MCF 10A (cell line): ENCODE data around the gene TCF12. TPM values are rescaled to one million over a fixed set of nuclear protein-coding genes. Genes with fewer than 3 reads are reported as not detected.

Experiments
- BruUV-seq: library from RNA; stranded (reverse); fragments of 400-500 nt; replicated peaks from 2 replicates; lab custom pipeline; 2021; lab: Mats Ljungman, UMichigan
- CTCF ChIA-PET: fragments of 300-600 bp; sonication (Branson Sonifier 250); formaldehyde crosslinking; extraction: SDS; loops from one replicate; lab custom pipeline; 2021; ENCODE audit warnings: antibody characterized with exemption, inconsistent platforms; lab: Yijun Ruan, JAX
- POLR2A ChIA-PET: fragments of 300-600, 350-650 bp; sonication (Branson Sonifier 250); formaldehyde crosslinking; extraction: SDS; loops from one replicate; lab custom pipeline; 2020; ENCODE audit warnings: antibody characterized with exemption, inconsistent platforms; lab: Yijun Ruan, JAX
- DNase-seq: peaks from one replicate; pipeline ENCODE4 v3.0.0-alpha.2; 2018; ENCODE audit not compliant: unreplicated experiment
- H3K27ac Mint-ChIP-seq: one replicate; pipeline ENCODE4 v1.8.0; 2022; ENCODE audit warnings: mild to moderate bottlenecking, low read depth, mixed read lengths; ENCODE audit not compliant: unreplicated experiment
- H3K27me3 Mint-ChIP-seq: one replicate; pipeline ENCODE4 v1.8.0; 2022; ENCODE audit warnings: mixed read lengths; ENCODE audit not compliant: insufficient read depth, unreplicated experiment
- H3K36me3 Mint-ChIP-seq: one replicate; pipeline ENCODE4 v1.8.0; 2022; ENCODE audit warnings: mild to moderate bottlenecking, moderate library complexity, mixed read lengths; ENCODE audit not compliant: insufficient read depth, unreplicated experiment
- H3K4me1 Mint-ChIP-seq: one replicate; pipeline ENCODE4 v1.8.0; 2022; ENCODE audit warnings: mixed read lengths; ENCODE audit not compliant: insufficient read depth, unreplicated experiment
- H3K4me3 Mint-ChIP-seq: one replicate; pipeline ENCODE4 v1.8.0; 2022; ENCODE audit warnings: mild to moderate bottlenecking, moderate library complexity, mixed read lengths; ENCODE audit not compliant: unreplicated experiment
- H3K9me3 Mint-ChIP-seq: one replicate; pipeline ENCODE4 v1.8.0; 2022; ENCODE audit warnings: mixed read lengths; ENCODE audit not compliant: unreplicated experiment
- CTCF ChIP-seq: fragments of 200-600 bp; IDR thresholded peaks from one replicate; pipeline ENCODE4 v1.8.0; 2022; ENCODE audit warnings: antibody characterized with exemption, mild to moderate bottlenecking; ENCODE audit not compliant: unreplicated experiment
- intact Hi-C: fragments of 100-400 bp; cut with micrococcal nuclease; formaldehyde crosslinking; loops from 2 replicates; pipeline ENCODE4 v1.14.1; 2022
- total RNA-seq: library from RNA; stranded (reverse); gene quantifications from 2 replicates; pipeline ENCODE4 v1.2.3, GENCODE V29; 2022

TCF12 gene
- total RNA-seq, 1 experiment from 2014 or later, result 140 TPM

- BruUV-seq, result no TSS peak
- H3K9me3 Mint-ChIP-seq, result peaks cover 7% of the 10 kb centered on the region
- no peak for DNase-seq
- ChIA-PET POLR2A (interaction anchor here (0.8 kb wide), 1 partner anchor 14 kb away, joined by 3 read pairs; no protein-coding TSS in a partner anchor), CTCF (no interaction called here)
- no peak for TF ChIP-seq CTCF
- H3K27ac Mint-ChIP-seq, result no peak overlapping the region
- peaks cover 27% of the 10 kb centered on the region for H3K4me1 Mint-ChIP-seq
- intact Hi-C loops, result no loop called here
- H3K4me3 Mint-ChIP-seq, result no peak overlapping the region
- no peaks in the 10 kb centered on the region for H3K27me3 Mint-ChIP-seq
- peaks cover 7% of the 10 kb centered on the region for H3K36me3 Mint-ChIP-seq
Observed at GRCh38 chr15:56959318-56959648, 40.8 kb downstream of the TCF12 start.

DNA sequence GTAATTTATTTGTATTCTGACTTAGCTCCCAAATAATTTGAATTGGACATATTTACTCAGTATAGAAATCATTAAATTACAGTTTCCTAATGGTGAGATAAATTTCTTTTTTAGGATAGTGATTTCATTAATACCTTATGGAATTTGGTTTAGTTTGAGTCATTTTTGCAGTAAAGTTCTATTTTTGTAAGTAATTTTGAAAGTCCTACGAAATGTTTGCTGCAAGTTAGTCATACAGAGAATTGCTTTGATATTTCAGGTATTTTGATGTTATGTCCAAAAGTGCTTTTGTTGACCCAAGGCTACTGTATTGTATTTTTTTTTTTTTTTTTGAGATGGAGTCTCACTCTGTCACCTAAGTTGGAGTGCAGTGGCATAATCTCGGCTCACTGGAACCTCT lies 41.7 kb downstream of the TCF12 start:
- TF ChIP-seq CTCF, result no peak
- no peak overlapping the region for H3K27ac Mint-ChIP-seq
- intact Hi-C loops, result no loop called here
- POLR2A ChIA-PET, result interaction anchor here (0.6 kb wide), 1 partner anchor 94 kb away, joined by 3 read pairs; no protein-coding TSS in a partner anchor
- peaks cover 7% of the 10 kb centered on the region for H3K9me3 Mint-ChIP-seq
- CTCF ChIA-PET, result no interaction called here
- no peak for DNase-seq
- BruUV-seq, result no TSS peak
- H3K4me3 Mint-ChIP-seq, result no peak overlapping the region
- H3K4me1 Mint-ChIP-seq, result peaks cover 30% of the 10 kb centered on the region
- H3K27me3 Mint-ChIP-seq, result no peaks in the 10 kb centered on the region
- H3K36me3 Mint-ChIP-seq, result no peaks in the 10 kb centered on the region

DNA sequence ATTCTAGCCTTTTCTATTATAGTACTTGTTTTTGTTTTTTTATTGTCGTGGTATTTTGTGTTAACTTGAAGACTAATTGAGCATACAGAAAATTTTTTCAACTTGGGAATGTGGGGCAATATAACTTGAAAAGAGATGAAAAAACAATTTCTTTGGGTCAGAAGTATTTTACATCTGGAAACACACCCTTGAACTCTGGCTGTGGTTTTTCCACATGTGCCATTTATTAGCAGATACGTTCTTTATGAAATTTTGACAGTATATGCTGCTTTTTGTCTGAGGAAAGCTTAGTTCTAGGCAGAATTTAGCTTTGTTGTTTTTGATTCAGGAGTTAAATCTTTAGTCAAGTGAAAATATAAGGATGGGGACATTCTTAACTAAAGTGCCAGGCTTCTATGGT lies 44.7 kb downstream of the TCF12 start:
- Mint-ChIP-seq H3K4me3 (no peak overlapping the region), H3K4me1 (peaks cover 28% of the 10 kb centered on the region), H3K27me3 (no peaks in the 10 kb centered on the region), H3K9me3 (peaks cover 7% of the 10 kb centered on the region), H3K27ac (no peak overlapping the region), H3K36me3 (no peaks in the 10 kb centered on the region)
- no peak for TF ChIP-seq CTCF
- no peak for DNase-seq
- CTCF ChIA-PET, result no interaction called here
- intact Hi-C loops, result no loop called here
- POLR2A ChIA-PET, result interaction anchor here (0.6 to 1.0 kb wide), 3 partner anchors 9 to 111 kb away, joined by 3 to 5 read pairs (median 4); no protein-coding TSS in a partner anchor
- BruUV-seq, result no TSS peak

GRCh38 chr15:56963710-56964109 lies 45.3 kb downstream of the TCF12 start:
- Mint-ChIP-seq H3K27me3 (no peaks in the 10 kb centered on the region), H3K27ac (no peak overlapping the region), H3K9me3 (peaks cover under 1% of the 10 kb centered on the region), H3K36me3 (no peaks in the 10 kb centered on the region), H3K4me3 (no peak overlapping the region), H3K4me1 (peaks cover 22% of the 10 kb centered on the region)
- DNase-seq, result no peak
- ChIA-PET CTCF (no interaction called here), POLR2A (interaction anchor here (0.7 to 1.2 kb wide), 3 partner anchors 8 to 62 kb away, joined by 3 to 5 read pairs (median 4); no protein-coding TSS in a partner anchor)
- no TSS peak for BruUV-seq
- TF ChIP-seq CTCF, result no peak
- intact Hi-C loops, result no loop called here
